Activated CD4-positive, alpha-beta T cell treated with anti-CD3 and anti-CD28 coated beads, Interleukin-10, Interleukin-2, amounts not matched to agents 100 ng/mL and 50 ng/mL, durations not matched to agents 16 hours and 8 hours (primary cell): ENCODE data around the gene RAC3.

ENCODE experiments used
- DNase-seq: peaks from one replicate; pipeline ENCODE4 v3.0.0-alpha.2; 2020

RAC3 gene

DNA sequence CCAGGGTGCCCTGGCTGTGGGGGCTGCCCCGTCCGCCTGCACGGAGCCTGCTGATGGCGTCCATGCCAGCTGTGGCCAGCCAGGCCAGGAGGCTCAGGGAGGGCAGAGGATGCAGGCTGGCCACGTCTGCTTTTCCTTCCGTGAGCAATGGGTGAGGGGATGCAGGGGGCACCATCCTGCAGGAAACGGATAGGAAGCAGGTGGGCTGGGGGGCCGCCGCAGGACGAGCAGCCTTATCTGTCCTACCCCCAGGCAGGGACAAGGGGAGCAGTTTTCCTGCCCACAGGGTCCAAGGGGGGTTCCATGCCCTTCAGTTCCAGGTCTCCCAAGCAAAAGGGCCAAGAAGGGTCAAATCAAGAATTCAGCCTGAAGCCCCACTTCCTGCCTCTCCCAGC is 27.4 kb downstream of the RAC3 start:
- DNase-seq = no peak

DNA sequence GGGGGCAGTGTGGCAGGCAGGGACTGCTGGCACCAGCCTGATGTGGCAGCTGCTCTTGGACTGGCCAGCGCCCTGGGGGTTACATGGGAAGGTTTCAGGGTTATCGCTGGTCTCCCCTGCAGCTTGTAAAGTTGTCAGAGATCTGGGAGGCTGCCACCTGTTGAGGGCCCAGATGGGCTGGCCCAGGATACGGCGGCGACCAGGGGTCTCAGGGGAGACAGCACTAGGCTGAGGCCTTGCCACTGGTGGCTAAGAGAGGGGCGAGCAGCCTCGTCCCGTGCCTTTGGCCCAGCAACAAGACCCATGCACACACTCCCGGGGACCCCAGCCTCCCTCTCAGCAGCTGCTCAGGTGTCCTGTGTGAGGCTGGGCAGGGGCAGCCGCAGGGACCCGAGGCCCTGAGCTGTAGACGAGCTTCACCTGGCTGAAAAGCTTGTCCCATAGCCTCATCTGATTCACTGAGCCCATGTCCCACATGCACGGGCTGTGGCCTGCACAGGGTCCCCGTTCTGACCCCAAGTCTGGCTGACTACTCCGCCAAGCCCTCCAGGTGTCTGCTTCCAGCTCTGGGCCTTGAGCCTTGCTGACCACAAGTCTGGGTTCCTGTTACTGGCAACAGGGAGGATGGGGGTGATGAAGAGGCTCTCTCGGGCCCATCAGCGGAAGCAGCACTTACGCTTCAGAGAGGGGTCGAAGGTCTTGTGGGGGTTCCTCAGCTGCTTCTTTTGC is 28.0 kb downstream of the RAC3 start:
- DNase-seq = no peak

DNA sequence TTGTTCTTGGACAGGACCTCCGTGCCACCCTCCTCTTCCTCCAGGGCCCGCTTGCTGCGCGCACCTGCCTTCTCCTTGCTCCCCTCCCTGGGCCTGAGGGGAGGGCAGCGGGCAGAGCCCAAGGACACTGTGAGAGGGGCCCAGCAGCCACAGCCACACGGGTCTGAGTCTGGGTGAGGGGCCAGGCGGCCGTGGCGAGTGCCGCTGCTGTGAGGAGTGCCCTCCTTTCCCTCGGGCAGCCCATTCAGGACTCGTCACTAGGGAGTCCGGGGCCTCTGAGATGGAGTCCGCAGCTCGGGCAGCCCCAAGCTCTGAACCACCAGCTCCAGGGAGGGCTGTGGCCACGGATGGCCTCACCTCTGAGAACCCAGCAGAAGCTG is 28.5 kb downstream of the RAC3 start:
- DNase-seq = no peak

DNA sequence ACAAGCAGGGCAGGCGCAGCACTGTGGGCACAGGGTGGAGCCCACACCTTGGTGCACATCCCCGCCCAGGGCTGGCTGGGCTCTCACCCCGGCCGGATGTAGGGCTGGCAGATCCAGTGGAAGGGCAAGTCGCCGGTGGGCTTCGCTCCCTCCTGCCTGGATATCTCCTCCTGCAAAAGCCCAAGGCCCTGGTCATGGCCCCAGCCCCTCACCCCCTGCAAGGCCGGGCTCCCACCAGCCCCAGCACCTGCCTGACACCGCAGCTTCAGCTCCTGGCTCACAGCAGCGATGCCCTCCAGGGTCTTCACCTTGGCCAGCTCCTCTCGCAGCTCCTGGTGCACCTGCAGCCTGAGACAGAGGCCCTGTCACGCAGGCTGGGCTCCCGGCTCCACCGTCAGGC is 29.1 kb downstream of the RAC3 start:
- no peak for DNase-seq

DNA sequence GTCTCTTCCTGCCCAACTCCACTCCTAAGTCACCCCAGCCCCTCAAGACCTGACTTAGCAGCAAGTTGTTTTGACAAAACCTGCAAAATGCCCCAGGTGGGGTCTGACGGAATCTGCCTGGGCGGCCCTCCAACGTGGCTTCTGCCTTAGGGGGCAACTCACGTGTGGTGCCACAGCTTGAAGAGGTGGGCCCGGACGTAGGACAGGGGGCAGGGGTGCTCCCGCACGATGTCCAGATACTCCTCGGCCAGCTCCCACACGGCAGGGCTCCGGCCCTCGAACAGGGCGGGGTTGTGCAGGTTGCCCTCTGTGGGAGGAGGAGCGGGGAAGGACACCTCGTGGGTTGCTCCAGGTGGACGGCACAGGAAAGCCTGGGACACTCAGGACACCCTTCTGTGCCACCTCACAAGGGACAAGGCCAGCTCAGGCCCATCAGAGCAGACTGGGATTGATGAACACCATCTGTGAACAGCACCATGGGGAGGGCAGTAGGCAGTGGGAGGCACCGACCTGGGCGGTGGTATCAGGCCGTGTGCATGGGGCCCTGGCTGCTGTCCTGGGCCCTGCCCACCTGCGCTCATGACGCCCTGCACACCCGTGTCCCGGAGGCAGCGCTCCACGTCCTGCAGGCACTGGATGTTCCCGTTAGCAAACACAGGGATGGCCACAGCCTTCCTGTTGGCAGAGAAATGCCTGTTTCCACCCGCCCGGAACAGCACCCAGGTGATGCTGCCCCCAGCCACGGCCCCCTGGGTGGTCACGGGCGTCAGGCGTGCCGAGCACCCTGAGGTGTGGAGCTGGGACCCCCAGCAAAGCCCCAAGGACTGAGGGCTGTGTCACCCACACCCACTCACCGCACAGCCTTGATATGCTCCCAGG is 29.8 kb downstream of the RAC3 start:
- no peak for DNase-seq

DNA sequence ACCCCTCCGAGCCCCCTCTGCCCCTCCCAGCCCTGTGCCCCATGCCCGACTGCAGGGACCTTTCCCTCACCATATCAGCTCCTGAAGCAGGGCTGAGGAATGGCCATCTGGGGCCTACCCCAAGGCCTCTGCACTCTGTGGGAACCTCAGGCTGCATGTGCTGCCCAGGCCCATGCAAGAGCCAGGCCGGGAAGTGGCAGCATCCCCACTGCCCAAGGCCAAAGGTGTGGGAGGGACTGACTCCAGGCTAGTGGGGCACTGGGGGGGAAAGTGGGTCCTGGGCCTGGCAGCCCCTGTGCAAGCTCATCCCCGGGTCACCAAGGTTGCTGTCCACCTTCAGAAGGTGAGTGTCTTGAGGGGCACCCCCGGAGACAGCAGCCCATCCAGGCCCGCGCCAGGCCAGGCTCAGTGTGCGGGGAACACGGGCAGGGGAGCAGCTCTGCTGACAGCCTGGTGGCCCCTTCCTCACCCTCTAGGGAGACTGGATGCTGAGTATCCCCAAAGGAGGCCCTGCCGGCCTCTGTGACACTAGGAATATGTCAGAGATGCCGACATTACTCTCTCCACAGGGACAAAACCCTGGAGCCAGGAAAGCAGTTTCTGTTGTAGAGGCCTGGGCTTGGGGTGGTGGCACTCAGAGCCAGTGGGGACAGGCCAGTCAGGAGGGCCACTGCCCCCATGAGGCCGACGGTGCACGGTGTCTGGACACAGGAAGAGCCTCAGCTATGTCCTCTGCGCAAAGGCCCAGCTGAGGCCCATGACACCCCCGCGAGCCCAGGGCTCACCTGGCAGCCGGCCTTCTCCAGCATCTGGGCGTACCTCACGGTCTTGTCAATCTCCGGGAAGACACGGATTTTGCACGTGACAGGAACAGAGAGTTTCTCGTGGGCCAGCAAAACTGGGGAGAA is 30.9 kb downstream of the RAC3 start:
- no peak for DNase-seq

DNA sequence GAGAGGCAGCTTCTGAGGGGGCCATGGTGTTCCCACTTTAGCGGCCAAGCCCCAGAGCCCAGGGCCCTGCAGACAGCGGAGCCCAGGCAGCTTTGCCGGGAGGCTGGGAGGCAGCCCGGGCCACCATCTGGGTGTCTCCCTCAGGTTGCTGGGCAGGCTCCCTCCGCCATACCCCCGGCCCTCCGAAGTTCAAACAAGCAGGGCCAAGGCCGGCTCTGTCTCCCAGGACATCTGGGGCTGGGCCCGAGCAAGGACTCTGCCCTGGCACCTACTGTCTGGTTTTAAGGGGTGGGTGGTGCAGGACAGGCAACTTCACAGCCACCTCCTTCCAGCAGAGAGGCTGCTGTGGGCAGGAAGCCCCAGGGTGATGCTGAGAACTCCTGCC is 31.5 kb downstream of the RAC3 start:
- no peak for DNase-seq

DNA sequence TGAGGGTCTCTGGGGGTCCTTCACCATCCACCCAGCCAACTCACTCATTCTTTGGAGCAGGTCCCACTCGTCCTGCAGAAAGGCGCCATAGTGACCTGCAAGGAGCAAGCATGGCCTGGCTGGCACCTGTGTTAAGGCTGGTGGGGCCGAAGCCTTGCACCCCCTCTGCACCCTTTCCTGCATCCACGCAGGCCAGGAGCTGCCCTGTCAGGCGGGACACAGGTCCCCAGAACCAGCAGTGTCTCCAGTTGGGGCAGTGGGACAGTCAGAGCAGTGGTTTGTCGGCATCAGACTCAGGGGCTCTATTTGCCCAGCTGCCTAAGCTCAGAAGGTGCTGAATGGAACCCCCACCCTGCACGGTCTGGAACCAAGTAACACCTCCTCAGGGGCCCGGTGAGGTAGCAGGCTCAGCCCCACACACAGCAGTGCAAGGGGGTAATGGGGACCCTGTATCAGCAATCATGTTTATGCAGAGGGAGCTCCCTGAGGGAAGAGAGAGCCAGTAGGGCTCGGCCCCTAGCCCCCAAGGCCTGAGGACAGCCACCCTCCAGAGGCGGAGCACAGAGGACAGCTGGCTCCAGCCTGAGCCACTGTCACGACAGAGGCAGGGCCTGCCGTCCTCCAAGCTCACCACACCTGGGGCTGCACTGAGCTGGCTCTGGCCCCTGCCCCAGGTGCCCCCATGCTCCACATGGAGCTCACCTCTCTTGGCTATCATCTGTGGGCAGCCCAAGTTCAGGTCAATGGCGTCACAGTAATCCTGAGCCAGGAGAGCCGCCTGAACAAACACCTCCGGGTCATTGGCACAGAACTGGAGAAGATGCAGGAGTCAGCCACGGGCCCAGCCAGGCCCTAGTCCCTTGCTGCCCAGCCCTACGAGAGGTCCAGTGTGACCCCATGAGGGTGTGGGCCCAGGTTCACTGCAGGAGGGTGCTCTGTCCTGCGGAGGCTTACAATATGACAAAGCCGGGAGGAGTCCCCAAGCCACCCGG is 32.2 kb downstream of the RAC3 start:
- no peak for DNase-seq

DNA sequence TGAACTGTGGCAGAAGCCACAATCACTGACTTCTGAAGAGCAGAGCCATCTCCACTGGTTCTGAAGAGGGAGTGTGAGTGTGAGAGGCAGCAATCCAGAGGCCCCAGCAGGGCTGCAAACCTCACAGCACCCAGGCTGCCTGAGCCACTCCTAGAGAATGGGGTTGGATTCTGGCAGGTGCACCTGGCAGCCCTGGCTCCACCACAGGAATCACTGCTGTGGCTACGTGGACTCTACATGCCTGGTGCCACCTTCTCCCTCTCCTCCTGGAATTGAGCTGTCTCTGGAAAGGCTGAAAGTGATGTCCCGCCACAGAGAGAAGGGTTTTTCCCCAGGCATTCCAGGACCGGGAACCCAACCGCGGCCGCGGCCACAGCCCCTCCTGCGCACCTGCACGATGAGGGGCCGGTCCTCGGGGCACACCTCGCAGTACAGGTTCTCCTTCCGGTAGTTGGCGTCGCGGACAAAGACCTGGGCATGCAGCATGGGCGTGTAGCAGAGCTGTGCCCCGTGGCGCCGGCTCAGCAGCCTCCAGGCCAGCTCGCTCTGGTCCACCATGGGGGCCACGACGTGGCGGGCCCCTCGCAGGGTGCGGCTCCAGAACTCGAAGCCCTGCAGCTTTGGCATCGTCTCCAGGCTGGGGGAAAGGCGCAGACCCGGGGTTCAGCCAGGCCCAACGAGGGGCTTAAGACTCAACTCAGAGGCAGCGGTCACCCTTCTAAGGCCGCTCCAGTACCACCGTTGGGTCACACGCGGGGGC is 33.1 kb downstream of the RAC3 start:
- DNase-seq = no peak

DNA sequence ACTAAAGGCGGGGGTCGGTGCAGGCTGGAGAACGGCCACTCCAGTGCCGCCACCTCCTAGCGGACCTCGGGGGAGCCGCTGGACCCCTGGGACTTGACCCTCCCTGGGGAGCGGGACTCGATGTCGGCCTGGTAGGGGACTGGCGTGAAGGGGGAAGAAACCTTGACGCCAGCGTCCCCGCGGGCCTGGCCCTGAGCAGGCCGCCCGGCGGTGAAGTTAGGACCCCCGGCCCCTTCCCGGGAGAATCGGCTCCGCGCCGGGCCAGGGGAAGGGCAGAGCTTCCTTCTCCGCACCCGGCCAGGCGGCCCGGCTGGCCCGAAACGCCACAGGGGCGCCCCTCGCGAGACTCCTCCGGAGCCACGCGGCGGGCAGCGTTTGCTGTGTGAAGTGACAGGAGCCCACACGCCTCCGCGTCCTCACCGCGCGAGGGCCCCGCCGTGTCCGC is 33.7 kb downstream of the RAC3 start:
- DNase-seq = no peak

DNA sequence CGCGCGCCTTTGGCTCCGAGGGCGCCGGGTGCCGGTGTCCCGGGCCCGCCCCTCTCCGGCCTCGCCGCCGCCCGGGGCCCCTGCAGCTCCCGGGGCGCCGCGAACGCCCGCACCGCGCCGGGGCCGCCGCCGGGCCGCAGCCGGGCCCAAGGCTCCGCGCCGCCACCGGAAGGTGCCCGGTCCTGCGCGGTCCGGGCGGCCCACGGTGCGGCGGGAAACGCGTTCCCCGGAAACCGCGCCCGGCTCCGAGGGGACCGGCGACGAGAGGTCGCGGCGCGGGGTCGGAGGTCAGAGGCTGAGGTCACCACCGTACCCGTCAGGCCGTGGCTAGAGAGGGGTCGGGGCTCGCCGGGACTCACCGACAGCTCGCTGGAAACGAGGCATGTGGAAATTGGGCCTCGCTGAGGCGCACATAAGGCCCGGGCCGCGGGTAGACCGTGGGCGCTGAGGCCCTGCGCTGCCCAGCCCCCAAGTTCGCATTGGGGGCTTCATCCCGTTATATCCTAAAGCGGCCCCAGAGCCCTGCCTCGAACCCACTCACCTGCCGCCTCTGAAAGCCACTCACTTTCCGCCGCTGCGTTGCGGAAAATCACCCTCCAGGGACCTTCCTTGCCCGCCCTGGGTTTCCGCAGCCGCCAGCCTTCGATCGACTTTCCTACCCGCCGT is 34.3 kb downstream of the RAC3 start, which contains the start of gene DUS1L:
Gene DUS1L, minus strand, starts transcription at position 167 of the 666 bp plus-strand sequence. CDS start 745 bp downstream, outside the sequence.
- peak; percentile 79 for DNase-seq

DNA sequence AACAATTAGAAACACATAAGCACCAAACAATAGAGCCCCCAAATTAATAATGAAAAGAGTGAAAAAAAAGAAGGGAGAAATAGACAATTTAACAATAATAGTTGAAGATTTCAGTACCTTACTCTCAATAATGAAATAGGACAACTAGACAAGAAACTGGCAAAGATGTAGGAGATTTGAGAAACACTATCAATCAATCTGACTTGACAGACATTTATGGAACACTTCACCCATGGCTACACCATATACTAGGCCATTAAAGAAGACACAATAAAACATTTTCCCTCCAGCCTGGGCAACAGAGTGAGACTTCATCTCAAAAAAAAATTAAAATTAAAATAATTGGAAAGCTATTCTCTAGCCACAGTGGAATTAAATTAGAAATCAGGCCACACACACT is 39.1 kb downstream of the RAC3 start:
- no peak for DNase-seq

DNA sequence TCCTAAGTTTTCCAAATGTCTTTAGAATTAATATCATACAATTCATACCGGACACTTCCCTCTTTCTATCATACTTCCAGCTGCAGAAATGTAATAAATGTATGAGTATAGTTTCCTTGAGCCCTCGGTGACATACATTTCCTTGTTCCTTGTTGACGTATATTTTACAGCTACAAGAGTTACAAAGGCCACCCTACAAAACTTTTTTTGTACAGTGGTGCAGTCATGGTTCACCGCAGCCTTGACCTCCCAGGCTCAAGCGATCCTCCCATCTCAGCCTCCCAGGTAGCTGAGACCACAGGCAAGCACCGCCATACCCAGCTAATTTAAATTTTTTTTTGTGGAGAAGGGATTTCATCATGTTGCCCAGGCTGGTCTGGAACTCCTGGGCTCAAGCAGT is 41.3 kb downstream of the RAC3 start:
- DNase-seq = no peak

DNA sequence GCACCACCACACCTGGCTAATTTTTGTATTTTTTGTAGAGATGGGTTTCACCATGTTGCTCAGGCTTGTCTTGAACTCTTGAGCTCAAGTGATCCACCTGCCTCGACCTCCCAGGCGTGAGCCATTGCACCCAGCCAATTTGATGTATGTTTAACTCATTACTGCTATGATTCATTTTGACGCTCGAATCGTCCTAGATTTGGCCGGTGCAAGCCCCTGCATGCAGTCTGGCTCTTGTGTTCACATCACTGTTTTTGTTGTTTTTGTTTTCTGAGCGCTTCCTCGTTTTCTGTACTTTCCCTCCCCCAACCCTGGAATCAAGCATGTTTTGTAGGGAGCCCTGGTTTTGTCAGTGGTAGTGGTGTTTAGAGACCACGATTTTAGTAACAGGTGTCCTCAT is 42.0 kb downstream of the RAC3 start:
- DNase-seq = no peak

DNA sequence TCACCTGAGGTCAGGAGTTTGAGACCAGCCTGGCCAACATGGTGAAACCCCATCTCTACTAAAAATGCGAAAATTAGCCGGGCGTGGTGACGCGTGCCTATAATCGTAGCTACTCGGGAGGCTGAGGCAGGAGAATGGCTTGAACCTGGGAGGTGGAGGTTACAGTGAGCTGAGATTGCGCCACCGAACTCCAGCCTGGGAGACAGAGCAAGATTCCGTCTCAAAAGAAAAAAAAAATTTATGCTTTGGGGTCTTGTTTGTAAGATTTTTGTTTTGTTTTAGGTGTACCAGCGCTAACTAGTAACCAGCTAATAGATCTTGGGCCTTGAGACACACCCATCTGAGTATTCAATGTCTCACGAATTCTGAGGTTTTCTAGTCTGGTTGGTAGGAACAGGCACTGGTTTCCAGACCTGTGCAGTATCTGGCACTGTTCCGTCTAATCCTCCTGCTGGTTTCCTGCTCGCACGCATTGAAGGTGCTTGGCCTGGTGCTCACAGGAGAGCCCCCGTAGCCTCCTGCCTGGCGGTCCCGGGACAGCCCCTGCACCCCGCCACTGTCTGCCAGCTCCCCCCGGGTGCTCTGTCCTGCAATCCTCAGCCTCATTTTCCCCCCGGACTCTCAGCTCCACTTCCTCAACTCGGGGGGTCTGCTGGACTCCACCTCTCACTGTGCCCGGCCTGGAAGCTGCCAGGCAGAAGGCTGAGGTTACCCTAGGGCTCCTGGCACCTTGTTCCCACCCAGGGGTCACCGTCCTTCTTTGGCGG is 44.7 kb downstream of the RAC3 start:
- no peak for DNase-seq

DNA sequence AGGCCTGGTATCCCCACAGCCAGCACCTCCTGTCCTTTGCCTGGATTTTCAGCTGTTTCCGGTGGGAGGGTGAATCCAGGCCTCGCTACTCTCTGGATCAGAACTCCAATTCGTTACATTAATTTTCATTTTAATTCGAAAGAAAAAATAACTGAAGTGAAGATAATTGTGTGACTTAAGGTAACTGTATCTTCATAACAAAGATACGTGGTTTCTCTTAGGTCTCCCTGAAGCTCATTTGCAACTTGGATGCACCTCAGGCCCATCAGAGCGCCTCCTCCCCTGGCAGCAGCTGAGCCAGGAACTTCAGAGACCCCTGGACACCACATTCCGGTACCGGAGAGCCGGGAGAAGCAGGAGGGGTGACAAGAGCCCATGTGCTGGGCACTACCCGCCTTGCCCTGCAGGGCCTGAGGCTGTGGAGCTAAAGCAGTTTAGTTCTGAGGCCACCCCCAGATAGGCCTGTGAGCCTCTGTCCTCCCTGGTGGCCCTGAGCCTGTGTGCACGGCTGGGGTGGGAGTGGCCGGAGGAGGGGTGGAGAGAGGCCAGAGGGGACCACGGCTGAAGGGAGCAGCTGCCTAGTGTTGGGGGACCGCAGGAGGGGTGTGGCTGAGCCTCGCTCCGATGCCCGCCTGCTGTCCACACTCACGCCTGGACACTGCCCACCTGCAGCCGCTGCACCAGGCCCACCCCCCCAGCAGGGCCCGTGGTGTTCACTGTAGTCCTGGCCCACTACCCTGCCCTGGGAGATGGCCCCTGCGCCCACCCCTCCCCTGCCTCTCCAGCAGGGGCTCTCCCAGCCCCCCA is 45.5 kb downstream of the RAC3 start:
- DNase-seq = no peak

DNA sequence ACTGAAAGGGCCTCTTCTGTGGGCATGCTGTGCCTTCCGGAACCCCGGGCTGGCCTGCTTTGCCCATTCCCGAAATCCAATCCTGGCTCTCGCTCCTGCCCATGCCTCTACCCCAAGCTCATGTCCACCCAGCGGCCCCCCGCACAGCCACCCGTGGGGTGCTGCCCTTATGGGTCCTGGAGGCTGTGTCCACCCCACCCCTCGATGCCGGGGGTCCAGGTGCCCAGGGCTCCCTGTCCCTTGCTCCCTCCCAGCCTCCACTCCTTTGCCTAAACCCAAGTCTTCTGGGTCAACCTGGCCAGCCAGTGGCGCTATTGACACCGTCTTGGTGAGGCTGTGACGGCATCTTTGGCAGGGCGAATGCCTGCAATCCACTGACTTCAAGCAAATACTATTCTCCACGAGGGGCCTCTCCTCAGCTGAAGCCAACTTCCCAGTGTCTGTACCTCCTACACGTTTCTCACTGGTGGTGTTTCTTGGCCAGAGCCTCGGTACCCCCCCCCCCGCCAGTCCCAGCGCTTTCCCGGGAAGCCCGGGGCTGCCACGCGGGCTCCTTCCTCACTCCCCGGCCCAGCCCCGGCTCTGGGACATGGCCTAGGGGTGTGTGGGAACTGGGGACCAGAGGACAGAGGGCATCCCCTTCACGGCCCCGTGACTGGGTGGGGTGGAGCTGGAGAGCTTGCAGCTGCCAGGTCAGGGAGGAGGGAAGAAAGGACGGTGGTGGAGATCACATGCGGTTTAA is 46.3 kb downstream of the RAC3 start:
- DNase-seq = no peak

DNA sequence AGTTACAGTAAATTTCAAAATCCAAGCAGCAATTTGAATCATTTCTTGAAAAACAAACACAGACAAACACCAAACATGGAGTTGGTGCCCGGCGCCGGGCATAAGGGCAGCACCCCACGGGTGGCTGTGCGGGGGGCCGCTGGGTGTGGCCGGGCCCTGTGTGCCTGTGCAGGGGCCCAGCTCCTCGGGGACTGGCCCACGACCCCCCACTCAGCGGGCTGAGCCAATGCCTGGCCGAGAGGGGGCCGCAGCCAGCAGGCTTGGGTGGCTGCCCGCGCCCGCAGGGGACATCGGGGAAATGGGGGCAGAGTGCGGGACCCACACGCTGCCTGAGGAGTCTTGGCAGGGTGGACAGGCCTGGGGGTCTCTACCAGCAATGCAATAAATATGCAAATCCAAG is 47.0 kb downstream of the RAC3 start:
- DNase-seq = no peak
